GM21528 (cell line): Measurements from ENCODE around the gene HYAL2.
A peak's percentile ranks its signal among the peaks of the same experiment; 100 is the strongest.

Experiments
- ATAC-seq: cut with Tn5 transposase; IDR thresholded peaks from one replicate; pipeline ENCODE4 v1.9.1; 2021; ENCODE audit warnings: mild to moderate bottlenecking, moderate library complexity; ENCODE audit not compliant: unreplicated experiment, low FRiP score

HYAL2 gene

DNA sequence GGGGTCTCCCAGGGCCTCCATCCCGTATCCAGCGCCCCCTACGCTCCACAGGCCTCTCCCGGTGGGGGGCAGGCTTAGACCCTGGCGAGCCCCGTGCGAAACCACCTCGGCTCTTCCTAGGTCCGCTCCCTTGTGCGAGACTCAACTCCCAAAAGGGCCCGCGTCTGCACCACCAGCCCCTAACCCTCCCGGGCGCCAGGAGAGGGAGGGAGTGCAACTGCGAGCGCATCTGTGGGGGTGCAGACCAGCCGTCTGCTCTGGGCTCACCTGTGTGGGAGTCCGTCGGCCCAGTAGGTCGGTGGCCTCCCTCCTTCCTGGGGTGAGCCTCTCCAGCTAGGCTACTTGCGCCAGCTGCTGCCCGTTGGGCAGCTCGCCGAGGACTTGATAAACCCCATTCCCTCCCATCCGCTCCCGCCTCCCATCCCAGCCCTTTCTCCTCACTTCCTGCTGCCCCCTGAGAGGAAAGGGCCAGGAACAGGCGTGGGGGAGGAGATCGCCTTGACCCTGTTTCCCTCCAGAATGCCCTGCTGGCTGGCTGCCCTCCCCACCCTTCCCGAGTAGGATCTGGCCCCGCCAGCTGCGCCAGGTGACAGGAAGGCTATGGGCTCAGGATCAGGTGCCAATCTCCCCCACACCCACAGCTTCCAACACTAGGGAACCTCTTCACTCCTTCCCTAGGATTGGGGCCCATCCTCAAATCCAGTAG, at the start of gene HYAL2:
TSS of gene HYAL2 (minus strand) at position 360 of the 706 bp plus-strand sequence. CDS start 2,256 bp downstream, outside the sequence.
- ATAC-seq = no peak

DNA sequence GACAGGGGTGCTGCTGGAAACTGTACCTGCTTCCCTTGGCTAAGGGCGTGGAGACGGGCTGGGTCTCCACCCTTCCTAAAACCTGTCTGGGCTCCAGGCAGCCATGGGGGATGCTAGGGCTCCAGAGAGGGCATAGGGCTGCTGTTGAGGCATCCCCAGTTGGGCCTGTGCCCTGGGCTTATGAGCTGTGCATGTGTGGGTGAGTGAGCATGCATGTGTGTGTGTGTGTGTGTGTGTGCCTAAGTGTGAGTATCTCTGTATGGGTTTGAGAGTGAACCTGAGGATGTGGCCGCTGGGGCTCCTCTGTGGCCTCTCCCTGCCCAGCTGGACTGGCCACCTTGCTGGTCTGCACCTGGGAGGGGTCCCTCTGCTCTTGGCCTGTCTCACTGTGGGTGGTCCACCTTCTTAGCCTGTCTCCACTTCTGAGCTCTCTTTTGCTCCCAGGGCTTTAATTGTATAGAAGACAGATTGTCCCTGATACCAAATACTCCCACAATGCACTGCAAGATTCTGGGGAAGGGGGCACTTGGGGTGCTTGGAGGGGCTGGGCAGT, 48.7 kb upstream of the HYAL2 start:
- no peak for ATAC-seq

- no peak for ATAC-seq
Observed at GRCh38 chr3:50370594-50370993, 48.0 kb upstream of the HYAL2 start.

GRCh38 chr3:50369012-50369670, 46.6 kb upstream of the HYAL2 start:
- no peak for ATAC-seq

DNA sequence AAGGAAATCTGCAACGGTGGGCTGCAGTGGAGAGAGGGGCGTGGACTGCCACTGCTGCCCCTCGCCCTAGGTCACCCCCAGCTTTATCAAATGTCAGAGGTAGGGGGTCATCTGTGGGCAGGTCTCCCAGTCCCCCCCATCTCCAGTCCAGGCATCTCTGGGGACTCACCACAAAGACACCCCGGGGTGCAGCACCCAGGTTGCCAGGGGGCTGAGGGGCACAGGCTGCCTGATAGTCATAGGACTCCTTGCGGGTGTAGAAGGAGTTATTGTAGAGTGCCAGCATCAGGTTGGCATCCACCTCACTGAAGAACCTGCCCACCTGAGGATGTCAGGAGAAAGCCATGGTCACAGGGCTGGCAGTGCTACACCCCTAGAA, 43.3 kb upstream of the HYAL2 start:
- ATAC-seq = no peak

GRCh38 chr3:50365080-50365841, 42.7 kb upstream of the HYAL2 start:
- peak; percentile 76 for ATAC-seq

GRCh38 chr3:50364573-50365079, 42.1 kb upstream of the HYAL2 start:
- ATAC-seq = peak; percentile 2

- peak; percentile 7 for ATAC-seq
Observed at GRCh38 chr3:50359760-50360110, 37.2 kb upstream of the HYAL2 start.

GRCh38 chr3:50358911-50359759, 36.6 kb upstream of the HYAL2 start, which contains the start of gene TMEM115:
Gene TMEM115, minus strand, starts transcription at chr3:50359521. Its CDS starts 458 bp downstream, at chr3:50359063.
- peak; percentile 95 for ATAC-seq

GRCh38 chr3:50358355-50358910, 35.9 kb upstream of the HYAL2 start:
- no peak for ATAC-seq

- no peak for ATAC-seq
Observed at GRCh38 chr3:50357481-50357880, 34.9 kb upstream of the HYAL2 start.

DNA sequence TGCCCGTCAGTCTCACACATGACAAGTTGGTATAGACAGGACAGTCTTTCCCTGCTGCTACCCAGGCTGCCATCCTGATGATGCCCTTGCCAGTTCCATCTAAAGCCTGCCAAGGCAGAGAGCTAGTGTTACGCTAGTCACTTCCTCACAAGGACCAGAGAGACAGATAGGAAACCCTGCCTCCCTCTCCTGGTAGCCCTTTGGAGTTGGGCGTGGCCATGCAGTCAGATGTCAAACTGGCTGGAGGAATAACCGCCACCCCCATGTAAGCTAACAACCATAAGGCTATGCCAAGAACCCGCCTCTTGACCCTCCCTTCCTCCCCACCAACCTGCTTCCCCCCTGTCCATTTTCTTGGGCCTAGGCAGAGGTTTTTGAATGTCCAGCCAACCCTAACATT, 34.0 kb upstream of the HYAL2 start:
- no peak for ATAC-seq

- no peak for ATAC-seq
Observed at GRCh38 chr3:50355829-50356552, 33.4 kb upstream of the HYAL2 start.

DNA sequence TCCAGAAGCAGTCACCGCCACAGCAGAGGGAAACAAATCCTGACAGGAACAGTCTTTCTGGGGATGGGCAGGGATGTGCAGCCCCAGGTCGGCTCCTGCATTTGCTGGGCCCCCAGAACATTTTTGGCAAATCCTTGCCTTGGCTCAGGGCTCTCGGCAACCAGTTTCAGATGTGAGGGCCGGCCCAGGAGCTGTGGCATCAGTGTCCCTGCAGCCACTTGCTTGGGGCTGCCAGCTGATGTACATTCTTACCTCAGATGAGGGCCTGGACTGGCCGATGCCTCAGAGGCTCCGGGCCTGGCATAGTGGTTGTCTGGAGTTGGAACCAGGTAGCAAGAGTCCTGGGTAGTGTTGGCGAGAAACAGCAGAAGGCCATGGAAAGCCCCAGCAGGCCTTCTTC, 32.3 kb upstream of the HYAL2 start:
- no peak for ATAC-seq

- ATAC-seq = no peak
Observed at GRCh38 chr3:50354186-50354764, 31.7 kb upstream of the HYAL2 start.

- ATAC-seq = no peak
Observed at GRCh38 chr3:50353245-50354004, 30.9 kb upstream of the HYAL2 start.

- ATAC-seq = no peak
Observed at GRCh38 chr3:50352781-50353180, 30.2 kb upstream of the HYAL2 start.

- ATAC-seq = no peak
Observed at GRCh38 chr3:50351323-50351697, 28.8 kb upstream of the HYAL2 start.
